ENCODE measurements around the gene TBCEL.

DNA sequence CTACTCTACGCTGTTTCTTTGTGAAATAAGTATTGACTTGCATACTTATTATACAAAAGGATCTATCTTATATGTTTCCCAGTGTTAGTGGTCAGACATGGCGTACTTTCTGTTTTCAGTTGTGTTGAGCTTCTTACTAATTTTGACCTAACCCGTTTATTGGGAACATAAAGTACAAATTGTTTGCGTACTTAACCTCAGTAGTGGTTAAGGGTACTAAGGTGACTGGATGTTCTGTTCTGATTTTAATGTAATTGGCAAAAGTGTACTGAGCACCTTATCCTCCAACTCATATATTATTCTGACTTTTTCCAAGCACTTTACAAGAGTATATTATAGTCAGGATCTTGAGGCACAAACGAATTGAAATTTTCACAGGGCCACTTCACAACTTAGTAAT, 17.2 kb downstream of the TBCEL start:
- TF ChIP-seq, protein P1, sequence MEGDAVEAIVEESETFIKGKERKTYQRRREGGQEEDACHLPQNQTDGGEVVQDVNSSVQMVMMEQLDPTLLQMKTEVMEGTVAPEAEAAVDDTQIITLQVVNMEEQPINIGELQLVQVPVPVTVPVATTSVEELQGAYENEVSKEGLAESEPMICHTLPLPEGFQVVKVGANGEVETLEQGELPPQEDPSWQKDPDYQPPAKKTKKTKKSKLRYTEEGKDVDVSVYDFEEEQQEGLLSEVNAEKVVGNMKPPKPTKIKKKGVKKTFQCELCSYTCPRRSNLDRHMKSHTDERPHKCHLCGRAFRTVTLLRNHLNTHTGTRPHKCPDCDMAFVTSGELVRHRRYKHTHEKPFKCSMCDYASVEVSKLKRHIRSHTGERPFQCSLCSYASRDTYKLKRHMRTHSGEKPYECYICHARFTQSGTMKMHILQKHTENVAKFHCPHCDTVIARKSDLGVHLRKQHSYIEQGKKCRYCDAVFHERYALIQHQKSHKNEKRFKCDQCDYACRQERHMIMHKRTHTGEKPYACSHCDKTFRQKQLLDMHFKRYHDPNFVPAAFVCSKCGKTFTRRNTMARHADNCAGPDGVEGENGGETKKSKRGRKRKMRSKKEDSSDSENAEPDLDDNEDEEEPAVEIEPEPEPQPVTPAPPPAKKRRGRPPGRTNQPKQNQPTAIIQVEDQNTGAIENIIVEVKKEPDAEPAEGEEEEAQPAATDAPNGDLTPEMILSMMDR (IDR thresholded peaks at IDR 0.05; ENCODE audit: low read depth, low read length): no peak
- no peak for TF ChIP-seq EZH2phosphoT487 (IDR thresholded peaks at IDR 0.05; ENCODE audit: low read depth)

Measured in OCI-LY3 (cell line).